Prostate gland (tissue), 2 donors: ENCODE measurements around the gene SLC22A13.
"Not testable (repeated sequence)": the region's sequence is repeated elsewhere in the genome, so short reads cannot be mapped to it uniquely, and the experiment has no call there.

Source experiments
- CTCF ChIP-seq, 4 experiments: fragments of 200-600 bp in 2 of 4; fragments of 450-650 bp in 2 of 4; sonication (generic) in 2 of 4; IDR thresholded peaks; 1 replicate in 3 of 4; 2 replicates in 1 of 4; pipeline ENCODE4 v1.5.1; 2016 to 2019; ENCODE audit warnings: antibody characterized with exemption in 4 of 4, mild to moderate bottlenecking in 2 of 4, moderate library complexity in 2 of 4
- POLR2AphosphoS5 ChIP-seq: sonication (generic); formaldehyde crosslinking; IDR thresholded peaks from one replicate; pipeline ENCODE4 v1.6.1; 2017; ENCODE audit warnings: antibody characterized with exemption

- not testable (repeated sequence) for TF ChIP-seq CTCF (IDR thresholded peaks at IDR 0.05); POLR2AphosphoS5
Observed at GRCh38 chr3:38297053-38297452, 31.4 kb downstream of the SLC22A13 start.
